GM18505 (cell line): ENCODE measurements around the gene CHST7.

ENCODE experiments used
- ATAC-seq: cut with Tn5 transposase; IDR thresholded peaks from one replicate; pipeline ENCODE4 v1.9.1; 2021; ENCODE audit not compliant: unreplicated experiment
- POLR2A ChIP-seq: IDR thresholded peaks from 4 replicates; pipeline ENCODE4 v1.6.1; 2011; ENCODE audit warnings: borderline replicate concordance; ENCODE audit not compliant: insufficient read depth, insufficient read length; ENCODE audit errors: extremely low read depth

The CHST7 gene

DNA sequence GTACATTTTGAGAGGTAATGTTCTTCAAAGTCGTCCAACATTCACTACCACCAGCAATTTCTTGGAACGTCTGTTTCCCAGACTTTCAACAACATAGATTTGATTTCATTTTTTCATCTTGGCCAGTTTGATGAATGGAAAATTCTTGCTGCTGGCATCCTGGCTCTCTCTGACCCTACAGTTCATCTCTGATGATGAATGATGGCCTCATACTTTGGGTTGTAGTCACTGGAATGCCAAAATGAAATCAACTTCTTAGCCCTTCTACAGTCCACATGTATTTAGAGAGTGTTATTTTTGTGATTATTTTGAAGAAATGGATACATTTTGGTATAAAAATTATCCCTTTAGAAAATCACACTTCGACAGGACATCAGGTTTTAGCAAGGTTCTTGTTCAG, 8.8 kb downstream of the CHST7 start:
- TF ChIP-seq POLR2A = no peak
- ATAC-seq = no peak

DNA sequence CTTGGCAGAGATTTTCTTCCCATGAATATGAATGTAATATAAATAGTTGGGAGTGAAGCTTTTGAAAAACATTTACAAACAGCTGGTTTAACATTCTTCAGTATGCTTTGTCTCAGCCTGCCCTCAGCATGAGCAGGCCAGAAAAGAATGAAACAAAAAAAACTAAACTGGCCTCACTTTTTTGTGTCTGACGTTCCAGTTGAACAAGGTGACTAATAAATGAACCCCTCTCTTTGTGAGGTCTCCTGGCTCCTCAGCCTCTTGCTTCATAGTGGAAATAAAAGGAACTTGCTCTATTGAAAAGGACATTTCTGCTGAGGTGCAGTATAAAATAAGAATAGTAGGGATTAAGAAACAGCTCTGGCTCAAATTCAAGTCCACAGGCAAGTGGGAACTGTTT, 9.4 kb downstream of the CHST7 start:
- TF ChIP-seq POLR2A = no peak
- ATAC-seq = no peak

DNA sequence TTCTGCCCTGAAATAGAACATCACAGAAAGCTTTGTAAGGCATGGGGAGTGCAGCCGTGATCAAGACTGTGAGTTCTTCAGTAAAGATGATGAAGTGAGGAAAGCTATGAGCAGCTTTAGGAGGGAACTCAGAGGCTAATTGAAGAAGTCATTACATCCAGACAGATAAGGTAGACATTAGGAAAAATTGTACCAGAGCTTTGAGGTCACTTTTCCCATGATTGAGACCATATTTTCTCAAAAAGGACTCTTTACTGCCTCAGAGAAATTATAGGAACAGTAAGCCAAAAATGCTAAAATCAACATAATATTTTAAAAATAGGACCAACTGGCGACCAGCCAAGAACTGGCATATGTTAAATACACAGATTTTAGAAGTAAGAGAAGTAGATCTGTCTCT, 11.2 kb downstream of the CHST7 start:
- no peak for TF ChIP-seq POLR2A
- ATAC-seq = no peak

GRCh38 chrX:46587158-46587557, 13.6 kb downstream of the CHST7 start:
- peak; percentile 68 for ATAC-seq
- TF ChIP-seq POLR2A = no peak

DNA sequence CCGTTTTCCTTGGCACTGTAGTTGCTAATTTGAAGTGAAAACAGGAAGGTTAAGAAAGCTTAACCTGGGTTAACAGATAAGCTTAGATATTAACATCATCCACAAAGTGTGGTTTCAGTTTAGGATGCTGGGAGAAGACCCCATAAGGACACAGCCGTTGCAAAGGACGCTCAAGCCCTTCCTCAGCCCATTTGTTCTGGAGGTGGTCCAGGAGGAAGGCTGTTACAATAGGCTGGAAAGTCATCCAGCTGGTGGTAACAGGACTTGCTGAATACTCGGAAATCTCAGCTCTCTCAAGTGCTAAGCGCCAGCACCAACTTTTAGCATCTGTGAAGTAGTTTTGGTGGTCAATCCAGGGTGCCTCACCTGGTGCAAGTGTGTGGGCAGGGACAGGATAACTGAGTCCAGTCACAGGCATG, 14.2 kb downstream of the CHST7 start:
- no peak for ATAC-seq
- TF ChIP-seq POLR2A = no peak

DNA sequence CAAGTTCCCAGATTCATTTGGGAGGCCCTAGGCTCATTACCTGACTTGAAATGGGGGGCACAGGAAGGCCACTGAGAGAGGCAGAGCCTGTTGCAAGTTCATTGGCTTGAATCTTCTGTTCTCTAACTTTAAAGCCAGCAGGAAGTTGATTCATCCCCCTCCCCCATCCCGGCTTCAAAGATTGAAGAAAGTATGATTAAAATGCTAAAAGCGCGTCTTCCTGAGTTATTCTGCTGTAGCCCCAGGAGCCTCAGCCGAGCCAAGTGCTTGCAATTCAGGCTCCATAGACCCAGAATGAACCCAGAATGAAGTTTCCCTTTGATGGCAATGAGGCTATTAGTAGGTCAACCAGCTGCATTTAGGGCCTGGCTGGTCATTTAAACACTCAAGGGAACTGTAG, 14.7 kb downstream of the CHST7 start:
- no peak for ATAC-seq

DNA sequence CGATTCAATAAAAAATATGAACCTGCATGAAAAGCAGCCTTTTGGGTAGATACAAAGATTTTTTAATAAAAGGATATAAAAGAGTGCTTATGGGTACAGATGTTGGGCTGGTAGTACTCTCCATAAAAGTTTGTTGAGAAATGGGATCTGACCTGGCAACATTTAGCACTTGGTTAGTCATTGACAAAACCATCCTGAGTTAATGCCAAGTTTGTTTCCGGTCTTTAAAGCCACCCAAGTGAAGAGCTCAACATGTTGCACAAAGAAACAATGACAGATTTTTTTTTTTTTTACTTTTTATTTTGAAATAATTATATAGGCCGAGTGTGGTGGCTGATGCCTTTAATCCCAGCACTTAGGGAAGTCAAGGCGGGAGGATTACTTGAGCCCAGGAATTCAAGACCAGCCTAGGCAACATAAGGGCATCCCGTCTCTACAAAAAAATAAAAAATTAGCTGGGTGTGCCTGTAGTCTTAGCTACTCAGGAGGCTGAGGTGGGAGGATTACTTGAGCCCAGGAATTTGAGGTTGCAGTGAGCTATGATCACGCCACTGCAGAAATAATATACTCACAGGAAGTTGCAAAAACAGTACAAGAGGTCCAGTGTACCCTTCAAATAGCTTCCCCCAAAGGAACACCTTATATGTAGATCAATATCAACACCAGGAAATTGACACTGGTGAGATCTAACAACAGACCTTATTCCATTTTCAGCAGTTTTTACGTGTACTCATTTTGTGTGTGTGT, 16.6 kb downstream of the CHST7 start:
- no peak for TF ChIP-seq POLR2A
- no peak for ATAC-seq

More for the DNA sequence above, 14.7 kb downstream of the CHST7 start:
- TF ChIP-seq POLR2A = no peak

GRCh38 chrX:46595084-46595483, 21.5 kb downstream of the CHST7 start:
- no peak for ATAC-seq
- no peak for TF ChIP-seq POLR2A

- TF ChIP-seq POLR2A = no peak
- no peak for ATAC-seq
Measured at GRCh38 chrX:46597208-46597607, 23.6 kb downstream of the CHST7 start.

GRCh38 chrX:46597771-46598170, 24.2 kb downstream of the CHST7 start:
- TF ChIP-seq POLR2A = no peak
- ATAC-seq = no peak

GRCh38 chrX:46599051-46599560, 25.5 kb downstream of the CHST7 start:
- TF ChIP-seq POLR2A = no peak
- no peak for ATAC-seq

GRCh38 chrX:46601283-46601682, 27.7 kb downstream of the CHST7 start:
- ATAC-seq = no peak
- no peak for TF ChIP-seq POLR2A

- no peak for ATAC-seq
- no peak for TF ChIP-seq POLR2A
Measured at GRCh38 chrX:46602468-46603102, 29.0 kb downstream of the CHST7 start.

GRCh38 chrX:46607916-46608315, 34.4 kb downstream of the CHST7 start:
- no peak for ATAC-seq
- TF ChIP-seq POLR2A = no peak
